Activated CD8-positive, alpha-beta memory T cell treated with anti-CD3 and anti-CD28 coated beads for 1 hour (primary cell): Measurements from ENCODE around the gene ASF1B.
A peak's percentile ranks its signal among the peaks of the same experiment; 100 is the strongest.

Source experiments
- DNase-seq, 2 donors: peaks; one replicate each; pipeline ENCODE4 v3.0.0-alpha.2; 2020; ENCODE audit warnings: low read depth in 1 of 2; ENCODE audit errors: extremely low read depth in 1 of 2

The ASF1B gene

DNA sequence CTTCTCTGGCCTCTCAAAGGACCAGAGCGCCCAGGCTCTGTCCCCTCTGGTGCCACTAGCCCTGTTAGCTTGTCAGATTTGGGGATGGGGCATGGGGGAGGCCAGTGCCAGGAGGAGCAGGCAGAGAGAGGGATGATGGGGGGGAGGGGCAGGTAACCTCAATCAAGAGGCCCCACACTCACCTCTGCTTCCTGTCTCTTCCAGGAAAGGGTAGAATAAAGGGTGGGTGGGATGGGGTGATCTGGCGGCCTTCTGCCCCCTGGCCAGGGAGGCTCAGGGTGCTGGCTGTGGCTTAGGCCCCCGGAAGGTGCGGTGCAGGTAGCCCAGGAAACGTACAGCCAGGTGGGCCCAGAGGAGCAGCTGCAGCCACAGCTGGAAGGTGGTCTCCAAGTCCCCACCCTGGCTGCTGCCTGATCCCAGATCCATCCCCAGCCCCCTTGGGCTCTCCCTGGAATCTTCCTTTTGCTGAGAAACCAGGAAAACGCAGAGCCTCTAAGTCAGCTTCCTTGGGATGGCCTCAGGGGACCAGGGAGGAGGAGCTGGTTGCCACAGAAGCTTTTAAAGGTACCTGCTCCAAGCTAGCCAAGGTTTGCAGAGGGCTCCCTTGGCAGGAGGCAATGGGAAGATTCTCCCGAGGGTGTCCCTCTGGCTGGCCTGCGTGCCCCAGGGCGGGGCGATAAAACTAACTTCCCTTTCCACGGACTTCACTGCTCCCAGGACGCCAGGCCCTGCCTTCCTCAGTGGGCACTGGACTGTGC is 24.2 kb downstream of the ASF1B start:
- no peak for DNase-seq

DNA sequence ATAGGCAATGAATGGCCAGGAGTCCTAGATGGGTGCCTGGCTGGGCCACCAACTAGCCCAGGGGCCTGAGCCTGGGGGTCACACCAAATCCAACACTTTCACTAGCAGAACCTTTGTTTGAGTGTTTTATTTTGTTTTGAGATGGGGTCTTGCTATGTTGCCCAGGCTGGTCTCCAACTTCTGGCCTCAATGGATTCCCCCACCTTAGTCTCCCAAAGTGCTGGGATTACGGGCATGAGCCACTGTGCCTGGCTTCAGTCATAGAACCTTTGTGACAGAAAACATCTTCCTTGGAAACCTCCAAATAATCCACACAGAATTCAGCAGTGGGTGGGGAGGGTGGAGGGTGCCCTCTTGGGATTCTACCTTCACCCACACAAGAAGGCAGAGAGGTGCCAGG is 24.9 kb downstream of the ASF1B start:
- no peak for DNase-seq

DNA sequence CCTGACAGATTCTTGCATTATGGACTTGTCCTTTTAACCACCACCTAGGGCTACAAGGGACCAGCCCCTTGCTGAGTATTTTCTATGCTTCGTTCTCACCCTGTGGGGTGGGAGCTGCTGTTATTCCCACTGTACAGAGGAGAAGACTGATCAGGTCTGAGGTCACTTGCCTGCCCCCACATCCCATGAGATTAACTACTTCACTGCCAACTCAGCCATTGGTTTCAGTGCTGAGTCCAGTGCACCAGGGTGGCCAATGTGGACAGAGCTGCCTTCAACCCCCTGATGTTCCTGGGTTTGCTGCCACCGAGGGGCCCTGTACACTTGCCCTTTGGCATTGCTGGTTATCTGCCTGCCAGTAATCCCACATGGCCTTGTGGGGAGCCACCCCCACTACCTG is 25.7 kb downstream of the ASF1B start:
- DNase-seq: no peak

DNA sequence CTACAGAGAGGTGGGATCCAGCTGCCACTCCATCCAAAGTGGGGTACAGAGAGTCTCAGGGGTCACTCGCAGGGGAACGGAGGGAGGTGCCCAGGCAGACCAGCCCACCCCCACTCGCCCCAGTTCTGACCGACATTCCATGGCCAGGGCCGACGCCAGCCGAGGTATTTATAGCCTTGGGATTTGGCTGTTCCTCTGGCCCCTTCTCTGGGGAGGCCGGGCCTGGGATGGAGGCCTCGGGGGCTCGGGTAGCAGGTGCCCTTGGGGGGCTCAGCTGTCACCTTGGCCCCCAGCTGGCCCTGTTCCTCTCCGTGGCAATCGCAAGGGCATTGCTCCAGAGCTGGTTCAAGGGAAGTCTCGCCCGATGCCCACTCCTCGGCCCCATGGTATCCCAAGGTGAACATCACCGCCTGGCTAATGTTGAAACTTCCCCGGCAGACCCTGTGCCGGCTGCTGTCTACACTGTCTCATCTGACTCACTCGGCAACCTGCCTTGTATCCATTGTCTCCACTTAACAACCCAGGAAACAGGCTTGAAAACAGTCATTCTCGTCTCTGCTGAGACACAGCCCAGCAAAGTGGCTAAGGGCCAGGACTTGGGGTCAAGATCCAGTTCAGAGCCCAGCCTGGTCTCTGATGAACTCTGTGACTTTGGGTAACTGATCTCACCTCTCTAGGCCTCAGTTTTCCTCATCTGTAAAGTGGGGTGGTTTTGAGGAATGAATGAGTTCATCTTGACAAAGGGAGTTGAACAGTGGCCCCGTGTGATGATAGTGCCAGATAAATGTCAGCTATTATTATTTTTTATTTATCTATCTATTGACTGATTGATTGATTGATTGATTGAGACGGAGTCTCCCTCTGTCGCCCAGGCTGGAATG is 28.6 kb downstream of the ASF1B start:
- DNase-seq: no peak

DNA sequence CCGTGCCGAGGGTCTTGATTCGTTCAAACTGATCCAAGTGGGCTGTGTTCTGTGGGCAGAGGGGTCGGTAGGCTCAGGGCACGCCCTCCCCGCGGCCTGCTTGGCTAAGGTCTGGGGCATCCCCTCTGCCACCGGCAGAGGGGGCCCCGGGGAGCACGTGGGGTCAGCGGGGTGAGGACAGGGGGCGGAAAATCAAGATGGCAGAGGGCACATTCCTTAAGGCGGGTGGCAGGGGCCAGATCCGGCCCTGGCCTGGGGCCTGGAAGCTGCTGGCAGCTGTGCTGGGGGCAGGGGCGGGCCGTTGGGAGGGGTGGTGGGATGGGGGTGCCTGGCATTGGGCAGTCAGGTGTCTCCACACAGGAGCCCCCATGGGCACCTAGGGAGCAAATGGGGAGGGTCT is 29.5 kb downstream of the ASF1B start:
- no peak for DNase-seq

- DNase-seq: no peak
Measured at GRCh38 chr19:14105680-14106079, 30.7 kb downstream of the ASF1B start.

DNA sequence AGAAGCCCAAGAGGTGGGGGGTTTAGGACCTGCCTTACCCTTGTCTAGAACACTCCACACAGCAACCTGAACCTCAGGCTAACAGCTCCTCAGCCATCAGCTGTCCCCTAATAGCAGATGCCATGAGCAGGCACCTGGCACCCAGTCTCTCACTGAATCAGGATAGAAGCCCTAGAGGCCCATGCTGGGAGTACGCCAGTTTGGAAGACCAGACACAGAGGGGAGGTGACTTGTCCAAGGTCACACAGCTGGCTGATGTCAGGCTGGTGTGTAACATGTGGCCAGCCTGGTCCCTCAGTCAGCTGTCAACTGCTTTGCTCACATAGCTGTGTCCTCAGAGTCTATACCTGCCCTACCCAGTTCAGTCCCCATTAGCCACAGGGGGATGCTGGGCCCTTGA is 33.1 kb downstream of the ASF1B start:
- no peak for DNase-seq

GRCh38 chr19:14102756-14103155 is 33.6 kb downstream of the ASF1B start:
- no peak for DNase-seq

GRCh38 chr19:14102102-14102696 is 34.2 kb downstream of the ASF1B start:
- no peak for DNase-seq

GRCh38 chr19:14101003-14101545 is 35.3 kb downstream of the ASF1B start:
- no peak for DNase-seq

GRCh38 chr19:14097532-14098151 is 38.7 kb downstream of the ASF1B start:
- DNase-seq: no peak

DNA sequence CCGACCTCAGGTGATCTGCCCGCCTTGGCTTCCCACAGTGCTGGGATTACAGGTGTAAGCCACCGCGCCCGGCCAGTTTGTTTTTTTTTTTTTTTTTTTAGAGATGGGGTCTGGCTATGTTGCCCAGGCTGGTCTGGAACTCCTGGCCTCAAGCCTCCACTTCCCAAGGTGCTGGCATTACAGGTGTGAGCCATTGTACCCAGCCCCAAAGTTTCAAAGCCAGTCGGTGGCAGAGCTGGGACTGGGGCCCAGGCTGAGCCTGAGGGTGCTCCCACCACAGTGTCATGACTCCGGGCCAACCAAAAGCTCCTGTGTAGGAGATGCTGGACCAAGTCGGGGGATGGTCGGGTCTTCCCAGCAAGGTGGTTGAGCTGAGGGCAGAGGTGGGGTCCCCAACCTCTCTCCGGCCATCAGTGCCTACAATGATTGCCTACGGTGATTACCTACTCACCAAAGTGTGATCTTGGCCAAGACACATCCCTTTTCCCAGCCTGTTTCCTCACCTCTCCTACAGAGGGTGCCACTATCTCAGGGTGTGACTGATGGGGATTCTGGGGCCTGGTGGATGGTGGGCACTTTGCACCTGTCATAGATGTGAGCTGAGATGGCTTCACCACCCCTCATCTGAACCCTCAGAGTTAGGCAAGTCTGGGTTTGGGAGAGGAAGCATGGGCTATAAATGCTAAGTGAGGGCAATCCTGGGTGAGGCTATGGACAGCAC is 40.0 kb downstream of the ASF1B start:
- DNase-seq: no peak

GRCh38 chr19:14094854-14095253 is 41.5 kb downstream of the ASF1B start:
- DNase-seq: no peak

- no peak for DNase-seq
Measured at GRCh38 chr19:14093117-14093823, 43.1 kb downstream of the ASF1B start.

GRCh38 chr19:14091813-14092462 is 44.5 kb downstream of the ASF1B start:
- no peak for DNase-seq

DNA sequence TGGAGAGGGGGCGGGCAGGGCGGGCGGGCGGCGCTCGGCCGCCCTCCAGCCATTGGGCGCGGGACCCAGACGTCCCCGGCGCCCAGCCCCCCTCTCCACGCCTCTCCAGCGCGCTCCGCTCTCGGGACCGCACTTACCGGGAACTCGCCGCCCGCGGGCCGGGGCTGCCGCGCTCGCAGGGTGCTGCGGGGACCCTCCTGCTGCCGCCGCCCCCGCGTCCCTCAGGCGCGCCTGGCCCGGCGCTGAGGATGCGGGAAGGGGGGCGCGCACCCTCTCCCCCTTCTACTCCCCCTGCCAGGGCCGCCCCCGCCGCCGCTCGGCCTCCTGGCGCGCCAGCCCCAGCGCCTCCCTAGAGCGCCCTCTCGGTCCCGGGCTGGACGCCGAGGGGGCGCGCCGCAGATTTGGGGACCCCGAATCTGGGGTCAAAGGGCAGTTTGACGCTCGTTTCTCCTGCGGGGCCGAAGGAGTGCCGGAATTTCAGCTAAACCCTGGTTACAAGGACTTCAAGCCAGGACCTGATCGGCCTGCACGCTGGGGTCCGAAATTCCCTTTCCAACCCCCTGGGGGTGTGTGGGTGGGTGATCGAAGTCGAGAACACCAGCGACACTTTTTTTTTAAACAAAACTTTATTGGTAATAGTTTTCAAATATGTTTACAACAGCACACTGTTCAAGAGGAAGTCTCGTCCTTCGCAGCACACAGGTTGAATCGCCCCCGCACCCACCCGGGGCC is 45.1 kb downstream of the ASF1B start:
- DNase-seq: peak in 1 of 2 donors; percentile 32

GRCh38 chr19:14090509-14091080 is 45.8 kb downstream of the ASF1B start, which contains the start of gene SAMD1:
Gene SAMD1 (minus strand): TSS chr19:14090751.
- peak; percentile 72 to 81 for DNase-seq
